K562 (cell line): Measurements from ENCODE around the gene TP53BP1. TPM values are rescaled to one million over a fixed set of nuclear protein-coding genes. Genes with fewer than 3 reads are reported as not detected.

ENCODE experiments used
- BRCA1 ChIP-seq, 2 experiments: fragments of 450-650 bp in 1 of 2; sonication (generic) in 1 of 2; formaldehyde crosslinking in 1 of 2; IDR thresholded peaks; 2 replicates each; pipeline versions ENCODE4 v1.5.0 to v1.6.1; 2017 to 2020; ENCODE audit warnings: mild to moderate bottlenecking in 1 of 2, missing genetic modification reagents in 1 of 2
- BRD4 ChIP-seq: fragments of 200-600 bp; sonication (generic); IDR thresholded peaks from 2 replicates; pipeline ENCODE4 v1.6.1; 2017; ENCODE audit warnings: inconsistent platforms
- FOXA1 ChIP-seq: fragments of 450-650 bp; IDR thresholded peaks from 2 replicates; pipeline ENCODE4 v1.6.1; 2016; ENCODE audit warnings: mild to moderate bottlenecking, borderline replicate concordance
- FOXM1 ChIP-seq, 2 experiments: fragments of 450-650 bp in 1 of 2; sonication (generic) in 1 of 2; formaldehyde crosslinking in 1 of 2; IDR thresholded peaks; 2 replicates each; pipeline versions ENCODE4 v1.6.1 to v1.9.0; 2017 to 2022; ENCODE audit warnings: low read depth in 2 of 2, mild to moderate bottlenecking in 2 of 2, missing genetic modification reagents in 1 of 2, moderate library complexity in 1 of 2
- HNRNPUL1 ChIP-seq: fragments of 200-400 bp; formaldehyde crosslinking; IDR thresholded peaks from 2 replicates; pipeline ENCODE4 v1.6.1; 2017; ENCODE audit warnings: low read length
- MXI1 ChIP-seq: IDR thresholded peaks from 2 replicates; pipeline ENCODE4 v1.6.1; 2011; ENCODE audit warnings: low read depth, mild to moderate bottlenecking, improper control_type of control experiment, low read length
- NR2C1 ChIP-seq, 2 experiments: fragments of 450-650 bp; IDR thresholded peaks; 2 replicates each; pipeline ENCODE4 v1.6.1; 2017; ENCODE audit warnings: mild to moderate bottlenecking in 2 of 2, antibody characterized with exemption in 1 of 2, inconsistent platforms in 1 of 2, missing compliant biosample characterization in 1 of 2, missing genetic modification characterization in 1 of 2
- NUFIP1 ChIP-seq: fragments of 450-650 bp; IDR thresholded peaks from 2 replicates; pipeline ENCODE4 v1.6.1; 2018; ENCODE audit not compliant: partially characterized antibody
- POLR2G ChIP-seq: fragments of 200-400 bp; formaldehyde crosslinking; IDR thresholded peaks from 2 replicates; pipeline ENCODE4 v1.6.1; 2017; ENCODE audit warnings: low read depth, mild to moderate bottlenecking, antibody characterized with exemption, low read length, moderate library complexity
- RERE ChIP-seq: sonication (generic); formaldehyde crosslinking; IDR thresholded peaks from 2 replicates; pipeline ENCODE4 v1.8.0; 2023; ENCODE audit warnings: missing genetic modification reagents, mild to moderate bottlenecking, borderline replicate concordance
- RUNX1 ChIP-seq: sonication (generic); IDR thresholded peaks from 2 replicates; pipeline ENCODE4 v1.6.1; 2016; ENCODE audit warnings: antibody characterized with exemption, low read depth
- SRSF7 ChIP-seq: fragments of 200-400 bp; formaldehyde crosslinking; optimal IDR thresholded peaks from 2 replicates; pipeline ENCODE3; 2017; ENCODE audit warnings: mild to moderate bottlenecking, low read depth, low read length
- TCFL5 ChIP-seq: fragments of 250-450 bp; sonication (Bioruptor Pico); conservative IDR thresholded peaks from 2 replicates; pipeline ENCODE4 v1.6.1; 2021; ENCODE audit warnings: mild to moderate bottlenecking, moderate library complexity, matching md5 sums
- YY1 ChIP-seq, 3 experiments: IDR thresholded peaks; 2 replicates each; pipeline ENCODE4 v1.6.1; 2011; ENCODE audit warnings: low read length in 2 of 3, mild to moderate bottlenecking in 2 of 3, moderate library complexity in 2 of 3, borderline replicate concordance in 1 of 3, control low read depth in 1 of 3, low read depth in 1 of 3; ENCODE audit not compliant: insufficient read depth in 3 of 3, insufficient replicate concordance in 2 of 3, control insufficient read depth in 1 of 3, insufficient read length in 1 of 3; ENCODE audit errors: extremely low read depth in 1 of 3
- ZNF395 ChIP-seq: fragments of 200-800 bp; sonication (Bioruptor generic); IDR thresholded peaks from 2 replicates; pipeline ENCODE4 v1.6.1; 2017; ENCODE audit warnings: missing genetic modification characterization, missing compliant biosample characterization
- polyA plus RNA-seq, 8 experiments: library from polyadenylated mRNA; depleted of rRNA in 4 of 8; stranded (reverse) in 5 of 8; unstranded in 3 of 8; fragments of >200 nt; fragmentation: Nextera tagmentation in 2 of 8; fragmentation: Illumina TruSeq in 1 of 8; extraction: Ambion mirVana in 2 of 8; extraction: Trizol in 1 of 8; gene quantifications; 2 replicates each; pipeline versions ENCODE4 v1.2.1 to v1.2.3, GENCODE V29; 2011 to 2014; ENCODE audit warnings: inconsistent platforms in 1 of 8, missing spikeins in 1 of 8
- total RNA-seq, 7 experiments: library from RNA; depleted of rRNA in 6 of 7; stranded (reverse); fragments of >200 nt in 6 of 7; fragmentation: Illumina TruSeq in 2 of 7; extraction: Trizol in 2 of 7; gene quantifications; 2 replicates each; pipeline versions ENCODE4 v1.2.1 to v1.2.3, GENCODE V29; 2011 to 2021; ENCODE audit warnings: low replicate concordance in 1 of 7
- TF ChIP-seq, protein P1 (sequence below): fragments of 250-450 bp; sonication (Bioruptor Pico); IDR thresholded peaks from 2 replicates; pipeline ENCODE4 v1.9.0; 2021; ENCODE audit warnings: mild to moderate bottlenecking
- TF ChIP-seq, protein P2 (sequence below): fragments of 450-650 bp; formaldehyde crosslinking; IDR thresholded peaks from 2 replicates; pipeline ENCODE4 v1.4.0; 2022; ENCODE audit warnings: missing genetic modification characterization

Gene TP53BP1
- total and polyA plus RNA-seq, 9 of the 15 experiments (the other 6 are each of a cell fraction or from before 2014, with no cell fraction given) = 5.7 to 63.3 (median 30.9) TPM

- TF ChIP-seq, protein P1, sequence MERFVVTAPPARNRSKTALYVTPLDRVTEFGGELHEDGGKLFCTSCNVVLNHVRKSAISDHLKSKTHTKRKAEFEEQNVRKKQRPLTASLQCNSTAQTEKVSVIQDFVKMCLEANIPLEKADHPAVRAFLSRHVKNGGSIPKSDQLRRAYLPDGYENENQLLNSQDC = no peak
- TF ChIP-seq YY1 (IDR thresholded peaks at IDR 0.05; ENCODE audit: borderline replicate concordance in 1 of 3, control insufficient read depth in 1 of 3, extremely low read depth in 1 of 3, insufficient read depth in 3 of 3, insufficient read length in 1 of 3, insufficient replicate concordance in 2 of 3, low read depth in 1 of 3, low read length in 2 of 3) = no peak
- TF ChIP-seq TCFL5 = no peak
- peak; percentile 48; the same call in 1 of the 2 replicates for TF ChIP-seq NR2C1 (IDR thresholded peaks at IDR 0.05)
- TF ChIP-seq NR2C1 (tag; IDR thresholded peaks at IDR 0.05) = peak; percentile 48
- no peak for TF ChIP-seq FOXA1
- TF ChIP-seq NUFIP1 = no peak
- no peak for TF ChIP-seq RERE
- TF ChIP-seq, protein P2, sequence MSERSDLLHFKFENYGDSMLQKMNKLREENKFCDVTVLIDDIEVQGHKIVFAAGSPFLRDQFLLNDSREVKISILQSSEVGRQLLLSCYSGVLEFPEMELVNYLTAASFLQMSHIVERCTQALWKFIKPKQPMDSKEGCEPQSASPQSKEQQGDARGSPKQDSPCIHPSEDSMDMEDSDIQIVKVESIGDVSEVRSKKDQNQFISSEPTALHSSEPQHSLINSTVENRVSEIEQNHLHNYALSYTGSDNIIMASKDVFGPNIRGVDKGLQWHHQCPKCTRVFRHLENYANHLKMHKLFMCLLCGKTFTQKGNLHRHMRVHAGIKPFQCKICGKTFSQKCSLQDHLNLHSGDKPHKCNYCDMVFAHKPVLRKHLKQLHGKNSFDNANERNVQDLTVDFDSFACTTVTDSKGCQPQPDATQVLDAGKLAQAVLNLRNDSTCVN (CRISPR knock-in tag) = no peak
- no peak for TF ChIP-seq RUNX1
- no peak for TF ChIP-seq MXI1
- TF ChIP-seq POLR2G = no peak
- TF ChIP-seq BRCA1 (IDR thresholded peaks at IDR 0.05) = no peak
- no peak for TF ChIP-seq BRCA1 (CRISPR knock-in tag; IDR thresholded peaks at IDR 0.05)
- no peak for TF ChIP-seq SRSF7
- no peak for TF ChIP-seq ZNF395 (CRISPR knock-in tag)
- TF ChIP-seq FOXM1 (IDR thresholded peaks at IDR 0.05; ENCODE audit: low read depth) = no peak
- no peak for TF ChIP-seq FOXM1 (CRISPR knock-in tag; IDR thresholded peaks at IDR 0.05; ENCODE audit: low read depth)
- no peak for TF ChIP-seq BRD4
- TF ChIP-seq HNRNPUL1 = no peak
These were observed 52.2 kb downstream of the TP53BP1 start (continued) for GRCh38 chr15:43440721-43441281.
